NCI-H2196 (cell line): ENCODE measurements around the gene PUS1.

Experiments
- DNase-seq: peaks from one replicate; lab custom pipeline; 2025; ENCODE audit not compliant: unreplicated experiment; lab: John Stamatoyannopoulos, UW

The PUS1 gene

GRCh38 chr12:131915823-131916222, 13.3 kb upstream of the PUS1 start:
- DNase-seq: no peak

GRCh38 chr12:131916306-131917138, 12.6 kb upstream of the PUS1 start:
- no peak for DNase-seq

- DNase-seq: no peak
Measured at GRCh38 chr12:131917139-131917710, 11.9 kb upstream of the PUS1 start.

GRCh38 chr12:131917711-131918306, 11.3 kb upstream of the PUS1 start:
- no peak for DNase-seq

DNA sequence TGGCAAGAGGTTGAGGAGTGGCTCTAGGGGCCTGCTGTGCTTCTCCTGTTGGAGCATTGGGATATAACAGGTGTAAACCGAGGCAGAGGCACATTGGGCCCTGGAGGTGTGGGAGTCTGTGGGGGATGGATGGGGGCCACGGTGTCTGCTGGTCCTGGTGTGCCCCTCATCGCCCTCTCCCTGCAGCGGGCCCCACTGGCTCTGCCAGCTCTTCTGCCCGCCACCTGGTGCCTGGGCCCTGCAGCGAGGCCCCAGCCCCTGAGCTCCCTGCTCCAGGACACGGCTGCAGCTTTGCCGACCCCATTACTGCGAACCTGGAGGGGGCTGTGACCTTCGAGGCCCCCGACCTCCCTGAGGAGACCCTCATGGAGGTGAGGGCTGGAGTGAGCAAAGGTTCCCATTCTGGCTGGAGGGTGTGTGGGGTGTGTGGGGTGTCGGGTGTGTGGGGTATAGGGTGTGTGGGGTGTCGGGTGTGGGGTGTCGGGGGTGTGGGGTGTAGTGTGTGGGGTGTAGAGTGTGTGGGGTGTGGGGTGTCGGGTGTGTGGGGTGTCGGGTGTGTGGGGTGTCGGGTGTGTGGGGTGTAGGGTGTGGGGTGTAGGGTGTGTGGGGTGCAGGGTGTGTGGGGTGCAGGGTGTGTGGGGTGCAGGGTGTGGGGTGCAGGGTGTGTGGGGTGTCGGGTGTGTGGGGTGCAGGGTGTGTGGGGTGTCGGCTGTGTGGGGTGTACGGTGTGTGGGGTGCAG, 10.6 kb upstream of the PUS1 start:
- no peak for DNase-seq

- no peak for DNase-seq
Measured at GRCh38 chr12:131919051-131919347, 10.1 kb upstream of the PUS1 start.

DNA sequence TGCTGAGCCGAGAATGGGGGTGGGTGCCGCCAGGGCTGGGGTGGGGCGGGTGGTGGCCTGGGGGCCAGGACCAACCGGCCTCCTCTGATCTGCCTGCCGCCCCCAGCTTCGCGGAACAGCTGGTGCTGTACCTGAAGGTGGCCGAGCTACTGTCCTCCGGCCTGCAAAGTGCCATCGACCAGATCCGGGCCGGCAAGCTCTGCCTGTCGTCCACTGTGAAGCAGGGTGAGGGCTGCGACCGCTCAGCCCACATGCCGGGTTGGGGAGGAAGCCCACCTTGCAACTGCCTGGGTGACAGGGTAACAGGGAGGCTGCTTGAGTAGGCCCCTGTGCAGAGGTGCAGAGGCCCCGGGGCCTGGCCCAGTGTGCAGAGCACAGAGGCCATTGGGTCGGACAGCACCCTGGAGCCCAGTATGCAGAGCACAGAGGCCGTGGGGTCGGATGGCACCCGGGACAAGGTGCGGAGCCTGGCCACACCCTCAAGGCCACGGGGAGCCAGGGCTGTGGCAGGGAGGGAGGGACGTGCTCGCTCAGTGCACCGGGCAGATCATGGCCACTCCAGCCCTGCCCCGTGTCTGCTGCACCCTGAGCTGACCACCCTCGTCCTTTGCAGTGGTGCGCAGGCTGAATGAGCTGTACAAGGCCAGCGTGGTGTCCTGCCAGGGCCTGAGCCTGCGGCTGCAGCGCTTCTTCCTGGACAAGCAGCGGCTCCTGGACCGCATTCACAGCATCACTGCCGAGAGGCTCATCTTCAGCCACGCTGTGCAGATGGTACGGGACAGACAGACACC, 9.5 kb upstream of the PUS1 start:
- DNase-seq: no peak

DNA sequence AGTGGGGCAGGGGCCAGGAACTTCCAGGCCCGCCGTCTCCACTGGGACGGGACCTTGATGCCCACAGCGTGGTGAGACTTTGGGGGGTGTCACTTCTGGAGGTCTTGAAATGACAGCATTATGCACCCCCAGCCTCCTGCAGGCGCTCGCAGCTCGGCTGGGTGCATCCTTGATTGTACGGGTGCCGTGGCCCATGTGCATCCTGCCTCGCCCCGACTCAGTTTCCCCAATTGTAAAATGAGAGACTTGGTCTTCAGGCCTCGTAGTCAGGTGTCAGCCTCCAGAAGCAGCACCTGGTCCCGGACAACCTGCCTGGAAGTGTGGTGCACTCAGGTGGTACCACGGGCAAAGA, 8.9 kb upstream of the PUS1 start:
- DNase-seq: no peak

DNA sequence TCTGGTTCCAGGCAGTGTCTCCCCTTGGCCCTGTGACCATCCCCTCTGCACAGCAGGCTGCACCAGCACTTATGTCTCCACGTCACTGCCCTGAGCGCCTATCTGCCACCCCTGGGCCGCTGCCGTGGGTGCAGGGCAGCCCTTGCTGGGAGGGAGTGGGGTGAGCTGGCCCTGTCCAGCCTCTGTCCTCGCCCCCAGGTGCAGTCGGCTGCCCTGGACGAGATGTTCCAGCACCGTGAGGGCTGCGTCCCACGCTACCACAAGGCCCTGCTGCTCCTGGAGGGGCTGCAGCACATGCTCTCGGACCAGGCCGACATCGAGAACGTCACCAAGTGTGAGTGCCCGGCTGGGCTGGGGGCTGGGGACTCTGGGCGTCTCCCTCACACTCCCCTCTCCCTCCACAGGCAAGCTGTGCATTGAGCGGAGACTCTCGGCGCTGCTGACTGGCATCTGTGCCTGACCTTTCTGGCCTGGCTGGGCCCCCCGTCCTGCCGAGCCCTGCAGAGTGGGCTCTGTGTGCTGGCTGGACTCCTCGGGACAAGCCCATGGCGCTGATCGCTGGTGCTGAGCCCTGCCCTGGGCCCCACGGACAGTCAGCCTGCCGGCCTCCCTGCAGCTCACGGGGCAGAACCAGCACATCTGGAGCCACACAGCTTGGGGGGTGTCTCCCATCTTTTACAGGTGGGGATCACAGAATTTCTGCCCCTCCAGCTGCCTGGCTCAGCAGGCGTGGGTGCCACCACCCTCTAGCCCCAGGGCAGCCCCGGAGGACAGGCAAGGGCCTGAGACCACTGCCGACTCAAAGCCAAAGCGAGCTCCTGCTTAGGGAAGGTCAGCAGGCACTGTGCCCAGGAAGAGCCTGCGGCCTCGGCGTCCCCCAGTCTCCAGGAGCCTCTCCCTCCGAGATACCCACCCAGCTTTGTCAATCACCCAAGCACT, 7.9 kb upstream of the PUS1 start:
- no peak for DNase-seq

DNA sequence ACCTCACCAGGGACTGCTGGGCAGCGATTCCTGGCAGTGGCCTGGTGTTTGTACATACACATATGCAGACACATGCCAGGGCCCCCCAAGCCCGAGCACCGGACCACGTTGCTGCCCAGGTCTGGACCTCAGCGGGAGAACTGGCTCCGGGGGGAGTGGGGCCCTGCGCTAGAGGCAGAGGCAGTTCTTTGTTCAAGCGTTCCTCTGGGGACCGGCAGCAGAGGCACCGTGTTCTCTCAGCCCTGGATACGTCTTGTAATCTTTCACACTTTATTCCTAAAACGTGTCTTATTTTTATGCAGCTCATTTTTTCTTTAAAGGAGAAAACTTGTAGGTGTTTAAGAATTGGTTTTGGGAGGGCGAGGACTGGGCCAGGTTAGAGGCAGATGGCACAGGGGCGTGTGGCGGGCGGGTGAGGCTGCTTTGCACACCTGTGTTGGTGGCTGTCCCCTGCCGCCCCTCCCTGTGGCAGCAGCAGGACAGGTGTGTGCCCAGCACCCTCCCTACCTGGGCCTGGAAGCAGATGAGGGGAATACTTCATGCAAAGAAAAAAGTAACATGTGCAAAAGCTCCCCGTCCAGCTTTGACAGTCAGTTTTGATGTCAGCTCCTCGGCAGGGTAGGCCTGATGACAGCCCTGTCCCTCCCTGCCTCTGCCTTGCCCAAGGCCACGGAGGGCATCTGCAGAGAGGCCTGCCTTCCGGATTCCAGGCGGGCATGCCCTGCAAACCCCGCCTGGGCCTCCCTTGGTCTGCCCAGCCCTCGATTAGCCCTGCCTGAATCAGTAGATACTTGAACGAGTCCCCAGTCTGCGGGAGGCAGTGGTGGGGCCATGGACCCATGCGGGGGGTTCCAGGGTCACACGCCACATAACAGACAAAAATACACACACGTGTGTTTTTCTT, 7.0 kb upstream of the PUS1 start:
- DNase-seq: no peak

DNA sequence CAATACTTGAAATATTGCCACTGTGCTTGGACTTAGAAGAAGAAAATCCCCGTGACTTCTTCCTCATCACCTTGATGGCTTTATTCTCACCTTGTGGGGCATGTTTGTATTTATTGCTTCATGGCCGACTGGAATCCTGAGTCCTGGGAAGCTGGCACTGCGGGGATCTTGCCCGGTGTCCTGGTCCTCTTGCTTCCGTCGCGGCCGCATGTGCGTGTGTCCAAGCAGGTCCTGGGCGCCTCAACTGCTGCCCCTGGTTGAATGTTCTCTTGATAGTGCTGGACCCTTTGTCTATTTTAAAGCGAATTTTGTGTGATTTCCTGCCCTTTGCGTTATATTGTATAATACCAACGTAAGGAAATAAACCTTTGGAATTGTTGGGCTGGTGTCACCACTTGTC, 6.3 kb upstream of the PUS1 start:
- no peak for DNase-seq

GRCh38 chr12:131923260-131923659, 5.8 kb upstream of the PUS1 start:
- DNase-seq: no peak

DNA sequence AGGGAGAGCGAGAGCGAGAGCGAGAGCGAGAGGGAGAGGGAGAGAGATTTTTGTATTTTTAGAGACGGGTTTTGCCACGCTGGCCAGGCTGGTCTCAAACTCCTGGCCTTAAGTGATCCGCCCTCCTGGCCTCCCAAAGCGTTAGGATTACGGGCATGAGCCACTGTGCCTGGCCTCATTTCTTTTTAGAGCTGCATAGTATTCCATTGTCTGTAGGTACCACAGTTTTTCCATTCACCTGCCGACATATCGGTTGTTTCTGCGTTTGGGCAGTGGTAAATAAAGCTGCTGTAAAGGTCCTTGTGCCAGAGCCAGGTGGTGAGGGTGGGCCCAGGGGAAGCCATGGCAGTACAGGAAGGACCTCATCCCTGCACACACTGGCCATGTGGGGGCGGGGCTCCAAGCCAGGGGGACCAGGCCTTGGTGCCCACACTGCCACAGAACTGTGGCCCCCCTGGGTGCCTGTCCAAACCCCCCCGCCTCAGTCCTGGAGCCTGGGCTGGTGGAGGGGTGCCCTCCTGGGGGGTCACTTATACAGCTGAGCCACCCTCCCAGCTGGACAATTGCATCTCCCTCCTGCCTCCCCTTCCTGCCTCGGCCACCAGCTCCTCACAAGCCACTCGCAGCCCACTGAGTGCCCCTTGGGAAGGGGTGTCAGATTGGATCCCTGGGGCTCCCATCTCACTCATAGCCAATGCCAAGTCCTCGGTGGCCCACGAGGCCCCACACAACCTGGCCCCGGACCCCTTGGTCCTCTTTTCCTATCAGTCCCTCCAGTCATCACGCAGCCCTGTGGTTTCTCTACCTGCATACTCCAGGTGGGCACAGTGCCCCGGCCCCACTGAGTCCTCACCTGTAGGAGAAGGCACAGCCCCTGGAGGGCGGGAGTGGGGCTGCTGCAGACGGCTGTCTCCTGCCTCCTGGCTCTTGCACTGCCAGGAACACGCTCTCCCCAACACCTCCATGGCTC, 1.7 kb upstream of the PUS1 start:
- DNase-seq: no peak

GRCh38 chr12:131928080-131928710, 881 bp upstream of the PUS1 start:
- DNase-seq: no peak

DNA sequence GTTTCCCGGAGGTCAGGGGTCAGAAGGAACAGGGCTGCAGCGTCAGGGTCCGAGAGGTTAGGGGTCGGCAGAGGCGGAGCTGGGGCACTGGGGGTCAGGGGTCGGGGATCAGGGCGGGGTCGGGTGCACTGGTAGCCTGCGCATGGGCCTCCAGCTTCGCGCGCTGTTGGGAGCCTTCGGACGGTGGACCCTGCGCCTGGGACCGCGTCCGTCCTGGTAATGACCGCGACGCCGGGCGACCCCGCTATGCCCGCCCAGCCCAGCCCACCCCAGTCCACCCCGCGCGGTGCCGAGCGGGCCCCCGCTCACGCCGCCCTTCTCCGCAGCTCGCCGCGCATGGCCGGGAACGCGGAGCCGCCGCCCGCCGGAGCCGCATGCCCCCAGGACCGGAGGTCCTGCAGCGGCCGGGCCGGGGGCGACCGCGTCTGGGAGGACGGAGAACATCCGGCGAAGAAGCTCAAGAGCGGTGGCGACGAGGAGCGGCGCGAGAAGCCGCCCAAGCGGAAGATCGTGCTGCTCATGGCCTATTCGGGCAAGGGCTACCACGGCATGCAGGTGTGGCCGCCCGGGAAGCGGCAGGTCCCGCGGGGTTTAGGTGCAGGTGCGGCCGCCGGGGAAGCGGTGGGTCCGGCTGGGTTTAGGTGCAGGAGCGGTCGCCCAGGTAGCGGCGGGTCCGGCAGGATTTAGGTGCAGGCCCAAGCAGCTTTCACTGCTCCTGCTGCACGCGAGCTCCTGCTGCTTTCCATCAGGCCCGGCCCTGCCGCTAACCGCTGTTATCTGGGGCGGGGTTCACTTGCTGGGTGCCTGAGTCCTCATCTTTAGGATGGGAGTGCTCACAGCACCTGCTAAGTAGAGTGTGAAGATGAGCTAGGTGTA, 743 bp downstream of the PUS1 start:
- peak; percentile 4 for DNase-seq

DNA sequence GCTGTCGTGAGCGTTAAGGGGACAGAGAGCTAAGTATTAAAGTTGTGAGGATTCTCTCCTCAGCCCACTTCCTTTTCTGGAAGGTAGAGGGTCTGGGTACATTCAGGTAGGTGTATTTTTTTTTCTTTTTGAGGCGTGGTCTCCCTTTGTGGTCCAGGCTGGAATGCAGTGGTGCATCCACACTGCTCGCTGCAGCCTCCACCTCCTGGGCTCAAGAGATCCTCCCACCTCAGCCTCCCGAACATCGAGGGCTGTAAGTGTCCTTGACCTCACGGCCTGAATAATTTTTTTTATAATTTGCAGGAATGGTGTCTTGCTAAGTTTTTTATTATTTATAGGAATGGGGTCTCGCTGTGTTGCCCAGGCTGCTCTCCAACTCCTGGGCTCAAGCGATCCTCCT, 1.4 kb downstream of the PUS1 start:
- no peak for DNase-seq

GRCh38 chr12:131933387-131933786, 4.3 kb downstream of the PUS1 start:
- no peak for DNase-seq
